GM18909 (cell line): ENCODE results near the gene CSAD.

Experiments used
- ATAC-seq: cut with Tn5 transposase; IDR thresholded peaks from one replicate; pipeline ENCODE4 v1.9.1; 2021; ENCODE audit warnings: mild to moderate bottlenecking; ENCODE audit not compliant: unreplicated experiment, poor library complexity

Gene CSAD

DNA sequence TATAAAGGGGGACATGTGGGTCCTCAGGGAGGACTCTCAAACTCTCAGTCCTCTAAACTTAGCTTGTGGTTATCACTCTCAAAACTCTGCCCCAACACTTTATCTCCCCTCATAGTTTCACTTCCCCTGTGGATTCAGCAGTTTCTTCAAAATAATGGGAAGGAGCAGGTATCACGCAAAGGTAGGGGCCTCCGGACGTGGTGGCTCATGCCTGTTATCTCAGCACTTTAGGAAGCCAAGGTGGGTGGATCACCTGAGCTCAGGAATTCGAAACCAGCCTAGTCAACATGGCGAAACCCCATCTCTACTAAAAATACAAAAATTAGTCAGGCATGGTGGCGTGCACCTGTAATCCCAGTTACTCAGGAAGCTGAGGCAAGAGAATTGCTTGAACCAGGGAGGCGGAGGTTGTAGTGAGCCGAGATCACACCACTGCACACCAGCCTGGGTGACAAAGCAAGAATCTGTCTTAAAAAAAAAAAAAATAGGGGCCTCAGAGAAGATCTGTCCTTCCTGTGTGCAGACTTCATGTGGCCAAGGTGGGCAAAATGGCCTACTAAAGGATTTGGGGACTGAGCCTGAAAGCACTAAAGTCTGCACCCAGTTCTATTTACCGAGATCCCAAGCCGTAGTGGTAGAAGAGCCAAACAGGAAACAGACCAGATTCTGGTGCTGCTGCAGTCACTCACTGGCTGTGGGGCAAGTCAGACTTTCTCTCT lies 19.9 kb upstream of the CSAD start:
- peak; percentile 63 for ATAC-seq

DNA sequence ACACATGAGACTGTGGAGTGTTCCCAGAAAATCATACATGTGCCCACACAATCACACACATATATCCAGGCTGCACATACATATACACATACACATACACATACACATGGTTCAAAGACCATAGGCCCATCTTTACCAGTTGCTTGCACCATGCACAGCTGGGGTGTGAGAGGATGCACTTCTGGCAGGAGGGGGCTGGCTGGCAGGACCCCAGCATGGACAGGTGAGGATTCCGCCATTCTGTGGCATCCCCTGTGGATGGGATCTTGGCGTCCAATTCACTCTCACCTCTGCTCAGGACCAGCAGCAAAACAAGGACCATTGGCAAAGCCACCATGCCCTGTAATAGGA lies 19.4 kb upstream of the CSAD start:
- ATAC-seq: no peak

DNA sequence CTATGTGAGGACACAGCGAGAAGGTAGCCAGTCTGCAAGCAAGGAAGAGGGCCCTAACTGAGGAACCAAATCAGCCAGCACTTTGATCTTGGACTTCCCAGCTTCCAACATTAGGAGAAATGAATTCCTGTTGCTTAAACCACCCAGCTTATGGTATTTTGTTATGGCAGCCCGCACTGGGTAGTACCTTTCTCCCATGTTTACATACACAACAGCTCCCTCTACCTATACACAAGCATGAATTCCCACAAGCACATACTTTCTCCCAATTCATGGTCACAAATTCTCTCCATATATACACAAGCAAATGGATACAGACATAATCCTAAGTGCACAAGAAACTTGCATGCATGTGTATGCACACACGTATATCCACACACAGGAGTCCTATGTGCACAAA lies 19.0 kb upstream of the CSAD start:
- ATAC-seq: no peak

DNA sequence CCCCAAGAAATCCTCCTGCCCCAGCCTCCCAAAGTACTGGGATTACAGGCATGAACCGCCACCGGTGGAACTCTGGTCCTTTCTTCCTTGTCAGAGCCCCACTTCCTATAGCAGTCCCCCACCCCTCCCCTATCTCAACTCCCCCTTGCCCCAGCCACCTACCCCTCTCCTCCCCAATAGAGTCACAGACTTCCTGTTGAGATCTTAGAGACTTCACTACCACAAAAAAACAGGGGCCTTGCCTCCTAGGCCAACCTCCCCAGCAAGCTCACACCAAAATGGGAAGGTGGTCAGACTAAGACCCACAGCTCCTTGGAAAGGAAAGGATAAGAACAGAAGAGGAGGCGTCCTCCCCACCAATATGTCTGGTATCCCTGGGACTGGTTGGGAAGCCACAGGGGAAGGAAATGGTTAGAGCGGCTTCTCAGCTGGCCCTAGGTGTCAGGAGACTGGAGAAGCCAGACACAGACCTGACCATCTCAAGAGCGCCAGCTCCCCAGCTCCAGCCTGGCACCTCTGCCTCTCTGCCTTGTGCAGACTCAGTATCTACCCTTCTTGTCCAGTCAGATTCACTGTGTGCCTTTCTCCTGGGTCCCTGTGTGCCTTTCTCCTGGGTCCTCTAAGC lies 17.9 kb upstream of the CSAD start:
- ATAC-seq: no peak

DNA sequence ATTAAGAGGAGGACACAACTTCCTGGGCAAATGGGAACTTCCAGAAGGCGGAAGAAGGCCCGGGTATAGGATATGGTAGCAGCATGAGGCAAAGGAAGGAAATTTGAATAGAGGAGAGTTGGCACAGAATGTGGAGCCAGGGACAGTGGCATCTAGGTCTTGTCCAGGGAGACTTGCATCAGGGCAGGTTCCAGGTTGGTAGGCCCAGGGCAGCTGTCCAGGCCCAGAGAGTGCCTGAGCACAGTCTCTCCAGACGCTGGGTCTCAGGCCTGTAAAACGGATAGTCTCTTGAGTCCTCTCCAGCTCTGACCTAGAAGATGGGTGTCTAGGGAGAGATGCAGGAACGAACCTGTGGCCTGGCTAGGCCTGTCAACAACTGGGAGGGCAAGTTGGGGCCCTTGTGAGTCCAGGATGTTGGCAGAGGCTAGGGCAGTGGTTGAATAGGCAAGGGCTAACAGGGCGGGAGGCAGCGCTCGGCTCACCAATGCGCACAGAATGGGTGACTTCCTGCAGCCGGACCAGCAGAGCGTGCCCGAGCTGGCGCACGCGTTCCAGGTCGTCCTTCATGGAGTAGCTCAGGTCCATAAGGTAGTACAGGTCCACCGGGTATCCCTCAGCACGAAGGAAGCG lies 16.4 kb upstream of the CSAD start:
- ATAC-seq: no peak

DNA sequence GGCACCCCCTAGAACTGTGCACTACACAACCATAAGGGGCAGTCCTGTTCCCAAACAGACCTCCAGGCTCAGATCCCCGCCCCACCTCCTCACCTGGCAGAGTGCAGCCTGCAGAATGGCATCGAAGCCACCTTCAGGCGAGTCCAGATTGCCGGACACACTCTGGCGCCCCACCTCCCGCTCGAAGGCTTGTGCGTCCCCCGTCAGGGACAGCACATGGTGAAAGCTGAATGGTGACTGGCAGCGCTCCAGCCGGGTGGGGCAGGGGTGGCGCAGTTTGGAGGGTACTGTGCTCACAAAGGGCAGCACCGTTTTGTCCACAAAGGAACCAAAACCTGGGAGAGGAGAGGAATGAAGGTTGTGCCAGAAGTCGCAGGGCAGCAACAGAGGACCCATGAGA lies 15.8 kb upstream of the CSAD start:
- ATAC-seq: no peak

DNA sequence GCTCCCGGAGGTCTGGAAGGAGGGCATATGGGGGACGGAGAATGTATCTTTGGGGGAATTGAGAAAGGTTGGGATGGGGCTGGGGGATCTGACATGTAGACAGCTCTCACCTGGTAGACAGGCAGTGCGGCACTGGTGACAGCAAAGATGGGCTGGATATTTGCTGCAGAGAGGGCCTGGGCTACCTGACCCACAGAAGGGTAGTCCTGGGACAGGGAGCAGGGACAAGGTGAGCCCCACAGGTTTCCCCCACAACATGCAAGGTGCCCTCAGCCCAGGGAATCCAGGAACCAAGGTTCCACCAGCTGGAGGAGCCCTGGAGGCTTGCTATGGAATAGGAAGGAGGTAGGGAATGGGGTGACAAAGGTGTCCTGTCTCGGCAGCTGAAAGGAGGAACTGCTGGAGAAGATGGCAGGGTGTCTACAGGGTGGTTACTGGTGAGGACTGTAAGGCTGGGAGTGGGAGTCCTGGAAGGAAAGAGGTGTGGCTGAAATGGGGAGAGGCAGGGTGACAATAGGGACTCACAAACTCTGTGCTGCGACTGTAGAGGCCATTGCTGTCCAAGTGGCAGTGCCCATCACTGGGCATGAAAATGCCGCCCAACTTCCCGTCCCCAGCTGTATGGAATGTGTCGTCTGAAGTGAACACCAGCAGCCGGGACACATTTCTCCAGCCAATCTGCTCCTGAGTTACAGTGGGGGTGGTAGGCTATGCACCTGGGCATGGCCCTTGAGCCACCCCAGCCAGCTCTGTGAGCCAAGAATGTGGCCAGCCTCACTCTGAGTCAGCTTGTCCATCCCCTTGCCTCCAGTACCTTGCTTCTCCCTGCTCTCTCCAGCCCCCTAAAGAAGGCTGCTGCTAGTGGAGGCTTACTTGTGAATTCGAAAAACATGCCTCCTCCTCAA lies 15.0 kb upstream of the CSAD start:
- ATAC-seq: no peak

DNA sequence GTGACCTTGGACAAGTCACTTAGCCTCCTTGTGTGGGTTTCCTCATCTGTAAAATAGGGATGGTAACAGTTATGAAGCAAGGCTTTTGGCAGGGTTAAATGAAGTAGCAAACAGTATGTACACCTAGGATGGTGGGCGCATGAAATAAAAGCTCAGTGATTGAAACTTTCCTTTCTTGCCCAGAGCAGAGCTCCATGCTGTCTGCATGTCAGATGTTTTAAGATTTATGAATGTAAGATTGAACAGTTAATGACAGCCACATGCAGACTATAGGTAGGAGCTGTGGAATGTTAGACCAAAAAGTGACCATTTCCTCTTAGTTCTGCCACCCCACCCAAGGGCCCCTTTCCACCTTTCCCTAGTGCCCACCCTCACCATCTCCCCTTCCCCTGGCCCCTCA lies 14.2 kb upstream of the CSAD start:
- no peak for ATAC-seq

DNA sequence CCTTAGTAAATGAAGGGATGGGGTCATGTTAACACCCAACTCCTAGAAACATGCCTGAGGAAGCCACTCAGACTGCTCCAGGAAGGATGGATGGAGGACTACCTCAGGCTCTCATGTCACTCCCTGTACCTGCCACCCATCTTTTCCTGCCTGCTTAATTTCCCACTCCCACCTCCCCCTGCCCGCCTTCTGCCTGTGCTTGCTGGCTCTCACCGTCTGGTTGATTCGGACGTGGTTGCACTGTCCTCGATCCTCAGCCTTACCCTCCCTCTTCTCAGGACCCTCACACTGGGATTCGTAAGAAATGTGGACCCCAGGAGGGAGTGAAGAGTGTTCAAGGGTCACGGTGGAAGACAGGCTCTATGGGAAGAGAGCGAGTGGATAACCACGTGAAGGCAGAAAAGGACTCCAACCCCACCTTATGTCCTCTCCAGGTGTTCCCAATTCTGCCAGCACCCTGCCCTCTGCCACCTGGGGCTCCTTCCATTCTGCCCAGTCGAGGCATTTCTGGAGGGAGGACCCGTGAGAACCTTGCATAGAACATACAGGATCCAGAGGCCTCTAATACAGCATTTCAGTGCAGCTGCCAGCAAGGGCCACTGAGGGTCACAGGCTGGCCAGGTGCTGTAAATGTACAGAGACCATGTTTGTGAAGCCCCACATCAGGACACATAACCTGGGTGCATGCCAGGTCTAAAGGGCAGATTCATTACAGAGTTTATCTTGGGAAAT lies 13.4 kb upstream of the CSAD start:
- no peak for ATAC-seq

DNA sequence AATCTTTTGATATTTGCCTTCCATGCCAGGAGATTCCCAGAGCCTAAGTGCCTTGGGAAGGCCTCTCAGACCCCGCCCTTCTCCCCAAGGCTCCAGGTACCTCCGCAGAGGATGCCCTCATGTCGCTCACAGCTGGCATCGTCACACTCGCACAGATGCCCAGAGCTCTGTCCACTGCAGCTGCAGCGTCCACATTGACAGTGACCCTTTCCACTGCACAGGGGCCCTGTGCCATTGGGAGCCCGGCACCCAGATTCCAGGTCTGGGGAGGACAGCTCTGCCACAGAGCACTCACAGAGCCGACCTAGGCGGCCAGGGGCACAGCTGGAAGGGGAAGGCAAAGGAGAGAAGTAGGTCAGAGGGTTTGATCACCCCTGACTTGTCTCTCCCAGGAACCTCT lies 12.3 kb upstream of the CSAD start:
- ATAC-seq: no peak

DNA sequence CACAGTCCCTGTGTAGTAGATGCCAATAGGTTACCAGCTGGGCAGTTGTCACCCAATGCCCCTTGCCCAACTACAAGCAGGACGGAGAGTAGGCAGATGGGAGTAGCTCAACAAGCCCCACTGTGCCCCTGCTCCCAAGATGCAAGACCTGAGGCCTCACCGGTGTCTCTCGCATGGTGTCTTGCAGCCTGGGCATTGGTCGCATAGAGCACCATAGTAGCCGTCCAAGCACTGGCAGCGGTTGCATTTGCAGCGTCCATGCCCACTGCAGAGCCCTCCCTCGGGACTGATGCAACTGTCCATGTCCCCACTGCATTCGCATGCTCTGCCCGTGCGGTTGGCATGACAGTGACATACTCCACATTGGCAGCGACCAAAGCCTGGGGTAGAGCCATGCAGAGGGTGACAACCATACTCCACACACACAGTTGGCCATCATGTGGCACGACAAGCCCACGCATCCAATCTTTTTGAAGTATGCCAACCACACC lies 11.9 kb upstream of the CSAD start:
- ATAC-seq: no peak

DNA sequence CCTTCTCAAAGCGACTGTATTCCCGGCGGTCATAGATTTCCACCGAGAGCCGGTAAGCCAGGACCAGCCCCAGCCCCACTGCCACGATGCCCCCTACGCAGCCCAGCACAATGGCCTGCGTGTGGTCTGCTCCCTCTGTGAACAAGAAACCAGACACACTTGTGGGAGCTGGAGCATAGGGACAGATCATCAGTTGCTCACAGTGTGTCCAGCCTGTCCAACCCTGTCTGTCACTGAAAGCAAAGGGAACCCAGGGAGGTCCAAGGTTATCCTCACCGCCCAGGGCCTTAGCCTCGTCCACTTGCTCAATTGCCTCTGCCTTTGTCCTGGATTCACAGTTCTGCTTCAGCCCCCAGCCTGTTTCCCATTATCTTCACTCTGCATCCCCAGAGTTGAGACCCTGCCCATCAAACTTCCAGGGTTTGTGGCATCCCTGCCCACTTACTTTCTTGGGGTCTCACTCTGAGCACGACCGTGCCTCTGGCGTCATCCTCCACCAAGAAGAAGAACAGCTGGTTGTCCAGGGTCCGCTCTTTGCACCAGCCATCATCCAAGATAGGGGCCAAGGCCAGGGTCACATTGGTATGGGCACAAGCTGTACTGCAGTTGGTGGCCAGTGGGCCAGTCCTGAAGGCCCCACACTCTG lies 11.3 kb upstream of the CSAD start:
- no peak for ATAC-seq

DNA sequence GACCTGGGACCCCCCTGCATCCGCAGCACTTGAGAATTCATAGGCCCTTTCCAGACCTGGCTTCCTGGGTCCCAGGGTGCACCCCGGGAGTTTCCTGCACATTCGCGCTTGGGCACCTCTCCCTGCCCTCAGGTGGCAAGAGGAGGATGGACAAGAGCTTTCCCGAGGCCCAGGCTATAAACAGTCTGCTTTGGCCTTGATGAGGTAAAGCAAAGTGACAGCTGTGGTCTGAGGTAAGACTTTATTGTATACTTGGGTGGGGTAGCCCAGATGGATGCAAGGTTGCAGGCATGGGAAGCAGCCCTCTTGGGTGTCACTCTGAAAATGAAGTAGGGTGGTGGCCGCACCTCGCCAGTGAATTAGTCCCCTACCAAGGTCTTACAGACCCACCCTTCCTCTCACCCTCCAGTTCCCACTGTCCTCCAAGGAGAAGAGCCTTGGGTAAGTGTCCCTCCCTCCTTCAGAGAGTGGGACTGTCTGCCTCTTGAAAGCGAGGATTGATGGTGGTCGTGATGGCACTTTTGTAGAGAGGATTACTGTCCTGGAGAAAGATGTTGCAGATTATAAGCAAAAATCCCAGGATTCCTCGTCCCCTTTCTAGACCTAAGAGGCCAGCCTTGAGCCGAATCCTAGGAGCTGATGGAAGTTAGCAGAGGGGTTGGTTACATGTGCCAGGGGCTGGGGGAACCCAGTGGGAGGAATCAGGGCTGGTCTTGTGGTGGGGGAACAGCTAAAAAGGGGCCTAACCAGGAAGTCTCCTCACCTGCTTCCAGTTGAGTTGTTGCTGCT lies 10.6 kb upstream of the CSAD start:
- no peak for ATAC-seq

DNA sequence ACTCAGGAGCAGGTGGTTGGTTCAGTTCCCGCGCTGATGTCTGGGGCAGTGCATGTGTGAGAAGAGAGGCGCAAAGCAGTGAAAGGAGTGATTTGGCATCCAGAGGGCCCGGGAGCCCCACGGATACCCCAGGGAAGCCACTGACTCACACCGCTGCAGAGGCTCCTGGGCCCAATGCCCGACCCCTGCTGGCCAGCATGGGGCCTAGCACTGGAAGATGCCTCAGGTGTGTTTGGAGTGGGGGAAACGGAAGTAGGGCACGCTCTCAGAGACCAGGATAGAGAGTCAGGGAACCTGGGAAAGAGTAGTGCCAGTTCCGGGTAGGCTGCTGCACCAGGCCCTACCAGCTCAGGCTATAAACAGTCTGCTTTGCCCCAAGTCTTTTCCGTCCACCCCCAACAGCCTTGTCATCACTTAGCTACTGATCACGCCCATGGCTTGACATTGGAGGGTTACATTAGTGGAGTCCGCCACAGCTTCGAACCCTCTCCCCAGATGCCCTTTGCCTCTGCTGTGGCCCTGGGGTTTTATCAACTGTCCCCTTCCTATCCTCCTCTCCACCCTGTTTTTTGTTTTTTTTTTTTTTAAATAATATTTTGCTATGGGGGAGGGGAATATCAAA lies 9.5 kb upstream of the CSAD start:
- no peak for ATAC-seq

DNA sequence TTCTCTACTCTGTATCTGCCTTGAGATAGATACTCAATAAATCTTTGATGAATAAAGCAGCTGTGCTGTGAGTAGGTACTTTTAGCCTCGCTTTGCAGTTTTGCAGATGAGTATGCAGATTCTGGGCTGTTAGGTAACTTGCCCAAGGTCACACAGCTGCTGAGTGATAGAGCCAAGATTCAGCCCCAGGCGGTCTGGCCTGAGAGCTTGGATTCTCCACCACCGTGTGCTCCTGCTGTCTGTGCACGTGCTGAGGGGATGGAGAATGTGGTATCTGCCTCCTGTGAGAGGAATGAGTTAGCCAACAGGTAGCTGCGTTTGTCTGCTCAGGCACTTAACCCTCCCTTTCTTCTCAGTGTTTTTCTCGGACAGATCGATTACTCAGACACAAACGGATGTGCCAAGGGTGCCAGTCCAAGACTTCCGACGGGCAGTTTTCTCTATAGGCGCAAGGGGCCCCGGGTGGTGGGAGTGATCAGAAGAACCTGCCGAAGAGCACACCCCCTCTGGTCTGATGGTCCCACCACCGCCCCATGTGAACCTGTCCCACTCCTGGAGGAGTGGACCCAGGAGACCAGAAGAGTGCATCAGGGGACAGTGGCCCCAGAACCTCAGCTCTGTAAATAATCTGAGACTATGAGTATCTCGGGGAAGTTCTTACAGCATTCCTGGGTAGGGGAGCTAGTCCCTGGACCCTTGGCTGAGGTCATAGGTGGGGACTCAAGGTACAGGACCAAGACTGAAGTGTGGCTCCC lies 6.6 kb upstream of the CSAD start:
- no peak for ATAC-seq

DNA sequence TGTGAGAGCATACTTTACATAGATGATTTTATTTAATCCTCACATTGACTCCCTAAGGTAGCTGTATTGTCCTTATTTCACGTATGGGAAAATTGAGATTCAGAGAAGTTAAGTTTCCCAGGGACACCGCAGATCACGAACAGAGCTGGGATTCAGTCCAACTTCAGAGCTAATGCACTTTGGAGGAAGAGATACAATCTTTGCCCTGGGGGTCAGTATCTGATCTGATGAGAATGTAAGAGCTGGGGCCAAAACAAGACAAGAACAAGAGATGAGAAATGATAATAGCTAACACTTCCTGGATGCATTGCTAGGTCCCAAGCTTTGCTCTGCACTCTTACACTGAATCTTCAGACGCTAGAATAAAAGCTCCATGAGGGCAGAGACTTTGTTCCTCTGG lies 6.0 kb upstream of the CSAD start:
- ATAC-seq: no peak

DNA sequence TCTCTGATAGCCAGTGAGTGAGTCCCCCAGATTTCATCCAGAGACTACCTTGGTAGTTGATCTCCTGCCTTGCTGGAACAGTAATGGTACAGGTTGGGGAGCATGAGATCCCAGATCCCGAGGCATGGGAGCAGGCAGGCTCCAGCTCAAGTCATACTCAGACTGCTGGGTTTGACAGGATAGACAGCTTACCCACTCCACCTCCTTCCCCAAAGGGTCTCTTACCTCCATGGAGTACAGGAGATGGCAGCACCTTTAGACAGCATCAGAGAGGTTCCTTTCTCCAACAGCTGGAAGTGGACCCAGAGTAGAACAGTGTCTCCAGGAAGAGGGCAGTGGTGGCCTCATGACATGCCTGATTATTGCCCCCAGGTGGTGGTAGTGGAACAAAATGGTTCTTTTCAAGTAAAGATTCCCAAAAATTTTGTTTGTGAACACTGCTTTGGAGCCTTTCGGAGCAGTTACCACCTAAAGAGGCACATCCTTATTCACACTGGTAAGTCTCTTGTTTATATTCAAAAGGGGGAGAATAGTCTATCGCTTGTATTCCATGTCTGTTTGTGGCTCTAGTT lies 4.9 kb upstream of the CSAD start:
- no peak for ATAC-seq
